Hypothalamus (tissue), 51 donors: ENCODE data around the gene TNIP1.

ENCODE experiments used
- DNase-seq, 51 donors: peaks; one replicate each; lab custom pipeline; 2025; lab: John Stamatoyannopoulos, UW

TNIP1 gene

GRCh38 chr5:151086192-151086869 lies 5.5 kb upstream of the TNIP1 start:
- no peak for DNase-seq

- DNase-seq, result no peak
Observed at GRCh38 chr5:151085517-151086041, 4.7 kb upstream of the TNIP1 start.

GRCh38 chr5:151084363-151084762 lies 3.5 kb upstream of the TNIP1 start:
- no peak for DNase-seq

- no peak for DNase-seq
Observed at GRCh38 chr5:151083081-151083676, 2.3 kb upstream of the TNIP1 start.

- peak in 1 of 51 donors; percentile 17 for DNase-seq
Observed at GRCh38 chr5:151082282-151082902, 1.6 kb upstream of the TNIP1 start.

- no peak for DNase-seq
Observed at GRCh38 chr5:151081431-151082281, 822 bp upstream of the TNIP1 start.

GRCh38 chr5:151079838-151080612 lies 809 bp downstream of the TNIP1 start:
- DNase-seq, result peak in 1 of 51 donors; percentile 66

- DNase-seq, result no peak
Observed at GRCh38 chr5:151078490-151079262, 2.2 kb downstream of the TNIP1 start.

- DNase-seq, result no peak
Observed at GRCh38 chr5:151077967-151078366, 2.9 kb downstream of the TNIP1 start.

- no peak for DNase-seq
Observed at GRCh38 chr5:151077419-151077818, 3.4 kb downstream of the TNIP1 start.

GRCh38 chr5:151076616-151077015 lies 4.2 kb downstream of the TNIP1 start:
- no peak for DNase-seq

- DNase-seq, result no peak
Observed at GRCh38 chr5:151075698-151076331, 5.0 kb downstream of the TNIP1 start.

GRCh38 chr5:151074557-151074956 lies 6.3 kb downstream of the TNIP1 start:
- no peak for DNase-seq

- no peak for DNase-seq
Observed at GRCh38 chr5:151073280-151073679, 7.6 kb downstream of the TNIP1 start.

- DNase-seq, result no peak
Observed at GRCh38 chr5:151072630-151073025, 8.2 kb downstream of the TNIP1 start.

GRCh38 chr5:151071848-151072629 lies 8.8 kb downstream of the TNIP1 start:
- no peak for DNase-seq

- no peak for DNase-seq
Observed at GRCh38 chr5:151071021-151071420, 9.8 kb downstream of the TNIP1 start.

GRCh38 chr5:151070449-151070848 lies 10.4 kb downstream of the TNIP1 start:
- no peak for DNase-seq
